Thoracic aorta (tissue), 2 donors: ENCODE results near the gene IDNK. TPM values are rescaled to one million over a fixed set of nuclear protein-coding genes. Genes with fewer than 3 reads are reported as not detected.

Experiments
- ATAC-seq: fragments of 150-250 bp; one replicate; pipeline ENCODE4 v1.8.0; 2017; ENCODE audit warnings: low read depth; ENCODE audit not compliant: insufficient number of reproducible peaks, low FRiP score
- DNase-seq: peaks from one replicate; pipeline ENCODE4 v3.0.0-alpha.2; 2020; ENCODE audit warnings: low spot score
- H3K27ac ChIP-seq, 2 donors: fragments of 200-600 bp; sonication (generic); 1 replicate in 1 of 2; 2 replicates in 1 of 2; pipeline ENCODE4 v1.5.1; 2016; ENCODE audit warnings: mild to moderate bottlenecking in 2 of 2, moderate library complexity in 2 of 2
- H3K27me3 ChIP-seq: fragments of 200-600 bp; sonication (generic); replicated peaks from 2 replicates; pipeline ENCODE4 v1.6.0; 2016; ENCODE audit warnings: mild to moderate bottlenecking; ENCODE audit not compliant: insufficient read depth
- H3K36me3 ChIP-seq: fragments of 200-600 bp; sonication (generic); one replicate; pipeline ENCODE4 v1.5.1; 2016
- H3K4me1 ChIP-seq, 2 donors: fragments of 200-600 bp; sonication (generic); 1 replicate in 1 of 2; 2 replicates in 1 of 2; pipeline versions ENCODE4 v1.5.1 to v1.6.0; 2016; ENCODE audit warnings: low read depth in 2 of 2, mild to moderate bottlenecking in 1 of 2; ENCODE audit not compliant: control insufficient read depth in 1 of 2
- H3K4me3 ChIP-seq: fragments of 200-600 bp; sonication (generic); 2 replicates; pipeline ENCODE4 v1.5.1; 2016; ENCODE audit warnings: mild to moderate bottlenecking
- H3K9me3 ChIP-seq: fragments of 200-600 bp; sonication (generic); 2 replicates; pipeline ENCODE4 v1.5.1; 2016
- CTCF ChIP-seq: fragments of 200-600 bp; sonication (generic); IDR thresholded peaks from one replicate; pipeline ENCODE4 v1.5.1; 2019; ENCODE audit warnings: antibody characterized with exemption
- total RNA-seq, 2 donors: library from RNA; depleted of rRNA; stranded (reverse); fragments of >200 nt; gene quantifications; one replicate each; pipeline versions ENCODE4 v1.1.0 to v1.2.3, GENCODE V29; 2016

IDNK gene
- total RNA-seq, 2 donors from 2014 or later = 1.4 to 2.1 TPM

GRCh38 chr9:83670381-83670780 is 47.4 kb downstream of the IDNK start:
- DNase-seq (no peak), ATAC-seq (no peak)
- Histone ChIP-seq H3K27ac (no peak overlapping the region), H3K4me3 (no peak overlapping the region), H3K9me3 (no peaks in the 10 kb centered on the region), H3K4me1 (no peaks in the 10 kb centered on the region), H3K27me3 (no peaks in the 10 kb centered on the region), H3K36me3 (peaks cover 7% of the 10 kb centered on the region)
- TF ChIP-seq CTCF = no peak

GRCh38 chr9:83671451-83671850 is 48.5 kb downstream of the IDNK start:
- no peak overlapping the region for H3K4me3 ChIP-seq
- H3K4me1 ChIP-seq = no peaks in the 10 kb centered on the region
- no peak for ATAC-seq
- H3K36me3 ChIP-seq = peaks cover 7% of the 10 kb centered on the region
- no peaks in the 10 kb centered on the region for H3K9me3 ChIP-seq
- H3K27me3 ChIP-seq = no peaks in the 10 kb centered on the region
- no peak for DNase-seq
- no peak for TF ChIP-seq CTCF
- no peak overlapping the region for H3K27ac ChIP-seq

GRCh38 chr9:83675466-83675865 is 52.5 kb downstream of the IDNK start:
- no peaks in the 10 kb centered on the region for H3K27me3 ChIP-seq
- H3K9me3 ChIP-seq = no peaks in the 10 kb centered on the region
- H3K36me3 ChIP-seq = peaks cover 21% of the 10 kb centered on the region
- no peak for DNase-seq
- no peak overlapping the region for H3K4me3 ChIP-seq
- no peak for TF ChIP-seq CTCF
- no peak for ATAC-seq
- no peaks in the 10 kb centered on the region for H3K4me1 ChIP-seq
- no peak overlapping the region for H3K27ac ChIP-seq

- Histone ChIP-seq H3K27ac (no peak overlapping the region), H3K27me3 (no peaks in the 10 kb centered on the region), H3K4me1 (no peaks in the 10 kb centered on the region), H3K4me3 (no peak overlapping the region), H3K9me3 (no peaks in the 10 kb centered on the region), H3K36me3 (peaks cover 25% of the 10 kb centered on the region)
- no peak for DNase-seq
- no peak for TF ChIP-seq CTCF
- no peak for ATAC-seq
Measured at GRCh38 chr9:83677596-83677995, 54.7 kb downstream of the IDNK start.

- H3K9me3 ChIP-seq = no peaks in the 10 kb centered on the region
- no peak overlapping the region for H3K4me3 ChIP-seq
- ATAC-seq (no peak), DNase-seq (no peak)
- no peak overlapping the region for H3K27ac ChIP-seq
- no peak for TF ChIP-seq CTCF
- H3K4me1 ChIP-seq = no peaks in the 10 kb centered on the region
- peaks cover 25% of the 10 kb centered on the region for H3K36me3 ChIP-seq
- H3K27me3 ChIP-seq = no peaks in the 10 kb centered on the region
Measured at GRCh38 chr9:83680233-83680632, 57.3 kb downstream of the IDNK start.
